Ishikawa (cell line): ENCODE data around the gene VANGL1.

ENCODE experiments used
- CEBPB ChIP-seq: IDR thresholded peaks from 2 replicates; pipeline ENCODE4 v1.6.1; 2012
- CREB1 ChIP-seq: IDR thresholded peaks from 2 replicates; pipeline ENCODE4 v1.6.1; 2012; ENCODE audit warnings: low read depth
- EGR1 ChIP-seq: IDR thresholded peaks from 2 replicates; pipeline ENCODE4 v1.6.1; 2012
- EP300 ChIP-seq: IDR thresholded peaks from 2 replicates; pipeline ENCODE4 v1.6.1; 2012; ENCODE audit warnings: borderline replicate concordance
- FOXM1 ChIP-seq: IDR thresholded peaks from 2 replicates; pipeline ENCODE4 v1.6.1; 2012; ENCODE audit warnings: low read depth, borderline replicate concordance
- RAD21 ChIP-seq: IDR thresholded peaks from 2 replicates; pipeline ENCODE4 v1.6.1; 2012; ENCODE audit warnings: low read depth
- TAF1 ChIP-seq: IDR thresholded peaks from 2 replicates; pipeline ENCODE4 v1.6.1; 2012; ENCODE audit warnings: low read depth, mild to moderate bottlenecking
- TCF12 ChIP-seq: IDR thresholded peaks from 2 replicates; pipeline ENCODE4 v1.6.1; 2012; ENCODE audit warnings: low read depth
- TEAD4 ChIP-seq: IDR thresholded peaks from 2 replicates; pipeline ENCODE4 v1.6.1; 2012
- YY1 ChIP-seq: IDR thresholded peaks from 2 replicates; pipeline ENCODE4 v1.6.1; 2012; ENCODE audit warnings: low read depth
- ZBTB7A ChIP-seq: IDR thresholded peaks from 2 replicates; pipeline ENCODE4 v1.6.1; 2012; ENCODE audit warnings: low read depth
- TF ChIP-seq, protein P1 (sequence below): IDR thresholded peaks from 2 replicates; pipeline ENCODE4 v1.6.1; 2012
- TF ChIP-seq, protein P2 (sequence below): IDR thresholded peaks from 2 replicates; pipeline ENCODE4 v1.6.1; 2012; ENCODE audit warnings: low read depth, mild to moderate bottlenecking
- TF ChIP-seq, protein P3 (sequence below): IDR thresholded peaks from 2 replicates; pipeline ENCODE4 v1.6.1; 2012

Gene VANGL1

DNA sequence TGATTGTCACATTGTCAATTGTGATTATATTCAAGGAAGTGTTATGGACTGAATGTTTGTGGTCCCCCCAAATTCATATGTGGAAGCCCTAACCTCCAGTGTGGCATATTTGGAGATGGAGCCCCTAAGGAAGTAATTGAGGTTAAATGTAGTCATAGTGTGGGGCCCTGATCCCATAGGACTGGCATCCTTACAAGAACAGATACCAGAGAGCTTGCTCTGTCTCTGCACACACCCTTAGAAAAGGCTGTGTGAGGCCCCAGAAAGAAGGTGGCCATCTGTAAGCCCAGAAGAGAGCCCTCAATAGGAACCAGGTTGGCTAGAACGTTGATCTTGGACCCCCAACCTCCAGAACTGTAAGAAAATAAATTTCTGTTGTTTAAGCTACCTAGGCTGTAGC is 28.1 kb downstream of the VANGL1 start:
- no peak for TF ChIP-seq CEBPB
- no peak for TF ChIP-seq TAF1
- TF ChIP-seq, protein P1, sequence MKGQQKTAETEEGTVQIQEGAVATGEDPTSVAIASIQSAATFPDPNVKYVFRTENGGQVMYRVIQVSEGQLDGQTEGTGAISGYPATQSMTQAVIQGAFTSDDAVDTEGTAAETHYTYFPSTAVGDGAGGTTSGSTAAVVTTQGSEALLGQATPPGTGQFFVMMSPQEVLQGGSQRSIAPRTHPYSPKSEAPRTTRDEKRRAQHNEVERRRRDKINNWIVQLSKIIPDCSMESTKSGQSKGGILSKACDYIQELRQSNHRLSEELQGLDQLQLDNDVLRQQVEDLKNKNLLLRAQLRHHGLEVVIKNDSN: no peak
- TF ChIP-seq ZBTB7A: no peak
- TF ChIP-seq YY1: no peak
- no peak for TF ChIP-seq TEAD4
- no peak for TF ChIP-seq EGR1
- TF ChIP-seq, protein P2, sequence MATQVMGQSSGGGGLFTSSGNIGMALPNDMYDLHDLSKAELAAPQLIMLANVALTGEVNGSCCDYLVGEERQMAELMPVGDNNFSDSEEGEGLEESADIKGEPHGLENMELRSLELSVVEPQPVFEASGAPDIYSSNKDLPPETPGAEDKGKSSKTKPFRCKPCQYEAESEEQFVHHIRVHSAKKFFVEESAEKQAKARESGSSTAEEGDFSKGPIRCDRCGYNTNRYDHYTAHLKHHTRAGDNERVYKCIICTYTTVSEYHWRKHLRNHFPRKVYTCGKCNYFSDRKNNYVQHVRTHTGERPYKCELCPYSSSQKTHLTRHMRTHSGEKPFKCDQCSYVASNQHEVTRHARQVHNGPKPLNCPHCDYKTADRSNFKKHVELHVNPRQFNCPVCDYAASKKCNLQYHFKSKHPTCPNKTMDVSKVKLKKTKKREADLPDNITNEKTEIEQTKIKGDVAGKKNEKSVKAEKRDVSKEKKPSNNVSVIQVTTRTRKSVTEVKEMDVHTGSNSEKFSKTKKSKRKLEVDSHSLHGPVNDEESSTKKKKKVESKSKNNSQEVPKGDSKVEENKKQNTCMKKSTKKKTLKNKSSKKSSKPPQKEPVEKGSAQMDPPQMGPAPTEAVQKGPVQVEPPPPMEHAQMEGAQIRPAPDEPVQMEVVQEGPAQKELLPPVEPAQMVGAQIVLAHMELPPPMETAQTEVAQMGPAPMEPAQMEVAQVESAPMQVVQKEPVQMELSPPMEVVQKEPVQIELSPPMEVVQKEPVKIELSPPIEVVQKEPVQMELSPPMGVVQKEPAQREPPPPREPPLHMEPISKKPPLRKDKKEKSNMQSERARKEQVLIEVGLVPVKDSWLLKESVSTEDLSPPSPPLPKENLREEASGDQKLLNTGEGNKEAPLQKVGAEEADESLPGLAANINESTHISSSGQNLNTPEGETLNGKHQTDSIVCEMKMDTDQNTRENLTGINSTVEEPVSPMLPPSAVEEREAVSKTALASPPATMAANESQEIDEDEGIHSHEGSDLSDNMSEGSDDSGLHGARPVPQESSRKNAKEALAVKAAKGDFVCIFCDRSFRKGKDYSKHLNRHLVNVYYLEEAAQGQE: no peak
- no peak for TF ChIP-seq CREB1
- no peak for TF ChIP-seq EP300
- TF ChIP-seq FOXM1: no peak
- no peak for TF ChIP-seq TCF12

DNA sequence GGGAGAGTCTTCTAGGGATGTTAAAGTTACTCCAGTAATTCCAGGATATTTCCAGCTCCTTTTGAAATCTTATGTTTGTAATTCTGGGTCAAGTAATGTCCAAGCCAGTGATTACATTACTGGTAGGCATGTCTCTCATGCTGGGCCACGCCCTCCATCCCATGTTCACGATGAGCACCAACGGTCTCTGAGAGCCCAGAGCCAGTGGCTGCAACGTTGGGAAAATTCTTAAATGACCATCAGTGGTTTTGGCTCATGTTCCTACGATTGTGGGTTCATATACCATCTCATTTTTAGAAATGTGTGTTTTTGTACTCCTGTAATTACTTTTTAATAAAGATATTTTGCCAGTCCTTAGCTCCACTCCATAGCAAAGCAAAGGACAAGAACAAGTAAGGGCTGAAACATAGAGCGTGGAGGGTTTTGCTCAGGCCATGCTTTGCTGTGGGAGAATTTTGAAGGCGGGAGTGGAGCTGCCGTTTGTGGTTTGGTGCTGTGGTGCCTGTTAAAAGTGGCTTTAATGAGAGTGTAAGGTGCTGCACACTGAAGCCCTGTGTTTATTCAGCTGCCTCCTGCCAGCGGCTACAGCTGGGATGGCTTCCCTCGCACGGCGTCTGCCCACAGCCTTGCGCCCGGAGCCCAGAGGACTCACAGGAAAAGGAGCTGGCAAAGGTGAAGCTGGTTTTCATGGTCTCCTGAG is 28.9 kb downstream of the VANGL1 start:
- TF ChIP-seq TAF1: no peak
- no peak for TF ChIP-seq RAD21
- TF ChIP-seq, protein P3, sequence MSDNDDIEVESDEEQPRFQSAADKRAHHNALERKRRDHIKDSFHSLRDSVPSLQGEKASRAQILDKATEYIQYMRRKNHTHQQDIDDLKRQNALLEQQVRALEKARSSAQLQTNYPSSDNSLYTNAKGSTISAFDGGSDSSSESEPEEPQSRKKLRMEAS: no peak
- no peak for TF ChIP-seq FOXM1
- TF ChIP-seq, protein P1: no peak
- no peak for TF ChIP-seq YY1
- TF ChIP-seq, protein P2: no peak
- TF ChIP-seq ZBTB7A: no peak
- TF ChIP-seq TEAD4: no peak
- no peak for TF ChIP-seq CEBPB

DNA sequence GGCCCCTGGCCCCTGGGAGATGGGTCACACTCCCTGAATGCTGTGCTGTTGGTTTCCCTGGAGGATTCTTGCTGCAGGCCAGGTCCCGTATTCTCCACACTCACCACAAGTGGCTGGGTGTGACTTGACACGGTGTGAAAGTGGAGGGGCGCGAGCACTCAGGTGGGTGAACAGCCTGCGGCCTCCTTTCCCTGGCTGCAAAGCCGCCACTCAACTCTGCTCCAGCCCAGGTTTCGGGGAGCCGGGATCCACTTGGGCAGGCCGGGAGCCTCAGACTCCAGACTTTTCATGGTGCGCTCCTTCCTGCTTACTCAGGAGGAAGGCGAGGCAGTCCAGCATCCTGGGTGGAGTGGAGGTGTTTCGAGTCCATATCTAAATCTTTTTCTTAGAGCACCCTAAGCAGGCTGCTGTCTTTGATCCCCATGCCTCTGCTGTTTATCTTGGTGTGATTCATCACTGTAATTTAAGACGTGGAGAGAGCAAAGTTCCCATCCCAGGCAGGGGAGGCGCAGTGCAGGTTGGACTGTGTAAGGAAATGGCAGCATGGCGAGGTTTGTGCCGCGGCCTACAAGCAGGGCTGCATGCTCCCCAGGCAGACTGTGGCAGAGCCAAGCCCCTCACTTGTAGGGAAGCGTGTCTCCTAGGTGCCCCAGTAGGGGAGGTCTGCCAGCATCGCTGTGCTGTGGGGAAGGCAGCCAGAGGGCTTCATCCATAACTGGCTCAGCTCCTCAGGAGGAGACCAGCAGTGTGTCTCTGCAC is 29.6 kb downstream of the VANGL1 start:
- TF ChIP-seq, protein P1: no peak
- no peak for TF ChIP-seq TEAD4
- TF ChIP-seq FOXM1: no peak

DNA sequence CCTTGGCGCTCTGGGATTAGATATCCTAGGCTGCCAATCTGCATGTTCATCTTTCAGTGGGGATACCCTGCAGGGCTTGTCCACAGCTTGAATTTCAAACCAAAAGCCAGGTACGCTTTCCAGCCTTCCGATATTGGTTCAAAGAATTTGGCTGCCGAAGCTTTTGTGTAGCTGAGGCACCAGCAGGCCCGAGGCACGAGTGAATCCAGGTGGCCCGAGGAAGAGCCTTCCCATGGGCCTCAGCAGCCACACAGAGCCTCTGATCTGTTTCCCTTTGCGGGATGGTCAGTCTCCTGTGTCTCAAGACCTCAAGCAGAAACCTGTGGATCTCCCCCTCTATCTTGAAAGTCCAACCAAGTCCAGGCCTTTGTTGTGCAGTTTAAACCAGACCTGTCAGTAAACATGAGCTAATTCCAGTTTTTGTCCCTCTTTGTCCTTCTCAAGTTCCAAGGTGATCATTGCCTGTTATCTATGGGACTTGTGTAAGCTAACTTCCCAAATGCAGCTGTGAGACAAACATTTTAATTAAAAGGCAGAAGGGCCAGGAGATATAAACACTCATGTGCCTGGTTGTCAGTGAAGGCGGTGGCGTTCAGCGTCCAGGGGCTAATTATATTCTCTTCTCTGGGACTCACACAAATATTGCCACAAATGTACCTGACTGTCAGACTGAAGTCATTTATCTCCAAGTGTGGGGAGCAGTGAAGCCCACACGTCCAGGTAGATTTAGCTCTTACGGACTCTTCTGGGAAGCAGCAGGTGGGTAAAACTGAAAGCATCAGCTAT is 30.6 kb downstream of the VANGL1 start:
- TF ChIP-seq, protein P2: no peak
- TF ChIP-seq YY1 (no peak), TEAD4 (no peak), RAD21 (no peak)
- TF ChIP-seq, protein P1: no peak
- TF ChIP-seq, protein P3: no peak
